ENCODE results near the gene CMTM4. TPM values are rescaled to one million over a fixed set of nuclear protein-coding genes. Genes with fewer than 3 reads are reported as not detected.
A peak's percentile ranks its signal among the peaks of the same experiment; 100 is the strongest.

Gene CMTM4
- total and polyA plus RNA-seq, 7 experiments from 2014 or later: 0.07 to 2.5 (median 1.7) TPM

- Mint-ChIP-seq H3K4me1 (no peaks in the 10 kb centered on the region), H3K27me3 (peaks cover 0 to 9% (median 4%) of the 10 kb centered on the region in 5 donors), H3K27ac (no peak overlapping the region), H3K4me3 (no peak overlapping the region), H3K36me3 (peaks cover 0 to 4% (median 2%) of the 10 kb centered on the region in 5 donors), H3K9me3 (peaks cover 0 to 5% (median 0%) of the 10 kb centered on the region in 11 donors)
- Histone ChIP-seq H3K9me3 (ENCODE audit: control insufficient read depth in 2 of 3, low read length in 3 of 3) (no peaks in the 10 kb centered on the region), H3K27me3 (ENCODE audit: control insufficient read depth in 2 of 2, insufficient read depth in 2 of 2, low read length in 2 of 2) (no peaks in the 10 kb centered on the region), H3K27ac (ENCODE audit: low read depth, low read length) (no peak overlapping the region), H3K36me3 (ENCODE audit: control insufficient read depth in 2 of 3, insufficient read depth in 3 of 3, low read length in 3 of 3) (no peaks in the 10 kb centered on the region), H3K4me3 (ENCODE audit: low read length) (no peak overlapping the region), H3K4me1 (ENCODE audit: control insufficient read depth in 2 of 2, insufficient read depth in 2 of 2, low read length in 2 of 2) (no peaks in the 10 kb centered on the region)
- POLR2A ChIA-PET: no interaction called here
- intact Hi-C loops (cut with micrococcal nuclease): no loop called here
- no peak for DNase-seq
- no peak for ATAC-seq
- CTCF ChIA-PET: no interaction called here
Measured at GRCh38 chr16:66712512-66712911, 16.0 kb upstream of the CMTM4 start.

GRCh38 chr16:66711581-66711980 lies 15.0 kb upstream of the CMTM4 start:
- H3K36me3 Mint-ChIP-seq: peaks cover 0 to 4% (median 2%) of the 10 kb centered on the region in 5 donors
- H3K27ac ChIP-seq (ENCODE audit: low read depth, low read length): no peak overlapping the region
- H3K9me3 ChIP-seq (ENCODE audit: control insufficient read depth in 2 of 3, low read length in 3 of 3): no peaks in the 10 kb centered on the region
- POLR2A ChIA-PET: no interaction called here
- H3K27me3 Mint-ChIP-seq: peaks cover 0 to 11% (median 4%) of the 10 kb centered on the region in 5 donors
- intact Hi-C loops (cut with micrococcal nuclease): no loop called here
- H3K9me3 Mint-ChIP-seq: peaks cover 0 to 5% (median 0%) of the 10 kb centered on the region in 11 donors
- no peak overlapping the region for H3K4me3 ChIP-seq (ENCODE audit: low read length)
- no peaks in the 10 kb centered on the region for H3K4me1 ChIP-seq (ENCODE audit: control insufficient read depth in 2 of 2, insufficient read depth in 2 of 2, low read length in 2 of 2)
- no peak overlapping the region for H3K27ac Mint-ChIP-seq
- H3K36me3 ChIP-seq (ENCODE audit: control insufficient read depth in 2 of 3, insufficient read depth in 3 of 3, low read length in 3 of 3): no peaks in the 10 kb centered on the region
- ATAC-seq (no peak), DNase-seq (no peak)
- no peaks in the 10 kb centered on the region for H3K27me3 ChIP-seq (ENCODE audit: control insufficient read depth in 2 of 2, insufficient read depth in 2 of 2, low read length in 2 of 2)
- H3K4me3 Mint-ChIP-seq: no peak overlapping the region
- CTCF ChIA-PET: no interaction called here
- no peaks in the 10 kb centered on the region for H3K4me1 Mint-ChIP-seq

DNA sequence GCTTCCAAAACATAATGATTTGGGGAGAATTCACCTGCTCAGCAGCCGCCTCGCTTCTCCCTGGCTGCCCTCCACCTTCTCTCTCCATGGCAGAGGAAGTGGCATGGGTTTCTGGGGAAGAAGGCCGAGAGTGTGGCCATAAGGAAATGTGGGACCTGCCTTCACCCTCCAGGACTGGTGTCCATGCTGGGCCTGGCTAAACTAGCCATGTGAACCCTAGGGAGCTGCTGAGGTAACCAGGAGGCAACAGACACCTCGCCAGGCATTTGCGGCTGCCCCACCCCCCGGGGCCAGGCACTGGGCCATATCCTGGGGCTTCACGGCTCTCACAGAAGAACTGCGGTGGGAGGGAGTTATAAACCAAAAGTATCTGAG lies 9.9 kb upstream of the CMTM4 start:
- H3K27ac Mint-ChIP-seq: peak overlapping the region in 1 of 9 donors; percentile 72
- H3K4me1 Mint-ChIP-seq: no peaks in the 10 kb centered on the region
- intact Hi-C loops (cut with micrococcal nuclease): no loop called here
- no peaks in the 10 kb centered on the region for H3K9me3 Mint-ChIP-seq
- Histone ChIP-seq H3K27me3 (ENCODE audit: control insufficient read depth in 2 of 2, insufficient read depth in 2 of 2, low read length in 2 of 2) (no peaks in the 10 kb centered on the region), H3K9me3 (ENCODE audit: control insufficient read depth in 2 of 3, low read length in 3 of 3) (no peaks in the 10 kb centered on the region), H3K27ac (ENCODE audit: low read depth, low read length) (no peak overlapping the region), H3K4me1 (ENCODE audit: control insufficient read depth in 2 of 2, insufficient read depth in 2 of 2, low read length in 2 of 2) (no peaks in the 10 kb centered on the region), H3K4me3 (ENCODE audit: low read length) (no peak overlapping the region), H3K36me3 (ENCODE audit: control insufficient read depth in 2 of 3, insufficient read depth in 3 of 3, low read length in 3 of 3) (no peaks in the 10 kb centered on the region)
- H3K36me3 Mint-ChIP-seq: no peaks in the 10 kb centered on the region
- no peak overlapping the region for H3K4me3 Mint-ChIP-seq
- ATAC-seq (no peak), DNase-seq (no peak)
- POLR2A ChIA-PET: no interaction called here
- H3K27me3 Mint-ChIP-seq: peaks cover 0 to 17% (median 4%) of the 10 kb centered on the region in 5 donors
- CTCF ChIA-PET: interaction anchor here (0.7 kb wide), 1 partner anchor 22 kb away, joined by 3 read pairs; no protein-coding TSS in a partner anchor

DNA sequence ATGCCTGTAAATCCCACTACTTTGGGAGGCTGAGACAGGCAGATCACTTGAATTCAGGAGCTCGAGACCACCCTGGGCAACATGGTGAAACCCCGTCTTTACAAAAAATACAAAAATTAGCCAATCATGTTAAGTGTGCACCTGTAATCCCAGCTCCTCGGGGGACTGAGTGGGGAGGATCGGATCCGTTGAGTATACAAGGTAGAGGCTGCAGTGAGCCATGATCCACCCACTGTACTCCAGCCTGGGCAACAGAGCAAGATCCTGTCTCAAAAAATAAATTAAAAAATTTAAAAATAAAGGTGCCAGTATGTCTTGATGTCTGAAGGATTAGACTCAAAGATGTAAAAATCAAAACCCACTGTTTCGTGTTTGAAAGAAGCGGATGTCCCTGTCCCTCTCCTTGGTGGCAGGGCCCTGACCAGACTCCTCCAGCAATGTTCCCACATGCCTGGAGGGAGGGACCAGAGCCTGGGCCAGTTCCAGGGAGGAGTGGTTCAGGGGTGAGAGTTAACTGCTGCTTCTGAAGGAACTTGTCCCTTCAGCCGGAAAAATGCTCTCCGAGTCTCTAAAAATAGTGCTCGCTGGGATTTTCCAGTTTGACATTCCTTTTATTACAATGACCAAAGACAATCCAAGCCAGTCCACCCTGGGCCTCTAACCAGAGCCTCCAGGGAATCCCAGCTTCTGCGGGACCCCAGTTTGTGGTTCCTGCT lies 9.4 kb upstream of the CMTM4 start:
- ChIA-PET CTCF (interaction anchor here (0.7 kb wide), 1 partner anchor 22 kb away, joined by 3 read pairs; no protein-coding TSS in a partner anchor), POLR2A (no interaction called here)
- no peaks in the 10 kb centered on the region for H3K9me3 ChIP-seq (ENCODE audit: control insufficient read depth in 2 of 3, low read length in 3 of 3)
- intact Hi-C loops (cut with micrococcal nuclease): no loop called here
- H3K36me3 Mint-ChIP-seq: no peaks in the 10 kb centered on the region
- no peak for ATAC-seq
- no peak overlapping the region for H3K4me3 ChIP-seq (ENCODE audit: low read length)
- no peaks in the 10 kb centered on the region for H3K27me3 ChIP-seq (ENCODE audit: control insufficient read depth in 2 of 2, insufficient read depth in 2 of 2, low read length in 2 of 2)
- DNase-seq: no peak
- no peak overlapping the region for H3K4me3 Mint-ChIP-seq
- H3K4me1 Mint-ChIP-seq: peaks cover 0 to under 1% (median 0%) of the 10 kb centered on the region in 7 donors
- peaks cover 0 to under 1% (median 0%) of the 10 kb centered on the region in 11 donors for H3K9me3 Mint-ChIP-seq
- no peak overlapping the region for H3K27ac Mint-ChIP-seq
- no peaks in the 10 kb centered on the region for H3K4me1 ChIP-seq (ENCODE audit: control insufficient read depth in 2 of 2, insufficient read depth in 2 of 2, low read length in 2 of 2)
- H3K27ac ChIP-seq (ENCODE audit: low read depth, low read length): no peak overlapping the region
- peaks cover 0 to 17% (median 4%) of the 10 kb centered on the region in 5 donors for H3K27me3 Mint-ChIP-seq
- H3K36me3 ChIP-seq (ENCODE audit: control insufficient read depth in 2 of 3, insufficient read depth in 3 of 3, low read length in 3 of 3): no peaks in the 10 kb centered on the region

GRCh38 chr16:66703406-66704215 lies 7.1 kb upstream of the CMTM4 start:
- H3K27ac ChIP-seq (ENCODE audit: low read depth, low read length): no peak overlapping the region
- CTCF ChIA-PET: no interaction called here
- no peak for ATAC-seq

GRCh38 chr16:66701516-66701915 lies 5.0 kb upstream of the CMTM4 start:
- Histone ChIP-seq H3K27me3 (ENCODE audit: control insufficient read depth in 2 of 2, insufficient read depth in 2 of 2, low read length in 2 of 2) (no peaks in the 10 kb centered on the region), H3K36me3 (ENCODE audit: control insufficient read depth in 2 of 3, insufficient read depth in 3 of 3, low read length in 3 of 3) (no peaks in the 10 kb centered on the region), H3K4me3 (ENCODE audit: low read length) (no peak overlapping the region), H3K4me1 (ENCODE audit: control insufficient read depth in 2 of 2, insufficient read depth in 2 of 2, low read length in 2 of 2) (no peaks in the 10 kb centered on the region), H3K9me3 (ENCODE audit: control insufficient read depth in 2 of 3, low read length in 3 of 3) (no peaks in the 10 kb centered on the region), H3K27ac (ENCODE audit: low read depth, low read length) (no peak overlapping the region)
- ChIA-PET POLR2A (no interaction called here), CTCF (interaction anchor here (1.2 kb wide), 1 partner anchor 51 kb away, joined by 3 read pairs; no protein-coding TSS in a partner anchor)
- ATAC-seq (no peak), DNase-seq (no peak)
- H3K36me3 Mint-ChIP-seq: no peaks in the 10 kb centered on the region
- intact Hi-C loops (cut with micrococcal nuclease): no loop called here
- H3K4me1 Mint-ChIP-seq: peaks cover 0 to 8% (median 2%) of the 10 kb centered on the region in 7 donors
- H3K9me3 Mint-ChIP-seq: peaks cover 0 to 3% (median 0%) of the 10 kb centered on the region in 11 donors
- H3K27me3 Mint-ChIP-seq: peaks cover 0 to 41% (median 0%) of the 10 kb centered on the region in 5 donors
- H3K4me3 Mint-ChIP-seq: no peak overlapping the region
- no peak overlapping the region for H3K27ac Mint-ChIP-seq

More at GRCh38 chr16:66703406-66704215, 7.1 kb upstream of the CMTM4 start:
- Histone ChIP-seq H3K4me3 (ENCODE audit: low read length) (no peak overlapping the region), H3K9me3 (ENCODE audit: control insufficient read depth in 2 of 3, low read length in 3 of 3) (no peaks in the 10 kb centered on the region), H3K36me3 (ENCODE audit: control insufficient read depth in 2 of 3, insufficient read depth in 3 of 3, low read length in 3 of 3) (no peaks in the 10 kb centered on the region), H3K4me1 (ENCODE audit: control insufficient read depth in 2 of 2, insufficient read depth in 2 of 2, low read length in 2 of 2) (no peaks in the 10 kb centered on the region), H3K27me3 (ENCODE audit: control insufficient read depth in 2 of 2, insufficient read depth in 2 of 2, low read length in 2 of 2) (no peaks in the 10 kb centered on the region)
- intact Hi-C loops (cut with micrococcal nuclease): no loop called here
- H3K4me1 Mint-ChIP-seq: peaks cover 0 to 3% (median 0%) of the 10 kb centered on the region in 7 donors
- peaks cover 0 to 26% (median under 1%) of the 10 kb centered on the region in 5 donors for H3K27me3 Mint-ChIP-seq
- peaks cover 0 to 3% (median 0%) of the 10 kb centered on the region in 11 donors for H3K9me3 Mint-ChIP-seq
- H3K4me3 Mint-ChIP-seq: no peak overlapping the region
- H3K36me3 Mint-ChIP-seq: no peaks in the 10 kb centered on the region
- POLR2A ChIA-PET: no interaction called here
- peak overlapping the region in 1 of 9 donors; percentile 41 for H3K27ac Mint-ChIP-seq
- DNase-seq: no peak

Data from naive thymus-derived CD4-positive, alpha-beta T cell (primary cell).